Activated CD4-positive, alpha-beta memory T cell treated with anti-CD3 and anti-CD28 coated beads for 36 hours (primary cell): ENCODE results near the gene QPRT. TPM values are rescaled to one million over a fixed set of nuclear protein-coding genes. Genes with fewer than 3 reads are reported as not detected.
A peak's percentile ranks its signal among the peaks of the same experiment; 100 is the strongest.
"Not testable (repeated sequence)": the region's sequence is repeated elsewhere in the genome, so short reads cannot be mapped to it uniquely, and the experiment has no call there.

Experiments
- CTCF ChIA-PET: fragments of 350-600 bp; sonication (Branson Sonifier 250); formaldehyde crosslinking; loops from one replicate; lab custom pipeline; 2021; ENCODE audit warnings: antibody characterized with exemption, inconsistent platforms; lab: Charles Lee
- POLR2A ChIA-PET: fragments of 350-600 bp; sonication (Branson Sonifier 250); formaldehyde crosslinking; loops from one replicate; lab custom pipeline; 2021; ENCODE audit warnings: antibody characterized with exemption; lab: Charles Lee
- DNase-seq: peaks from one replicate; pipeline ENCODE4 v3.0.0-alpha.2; 2020
- H3K27ac Mint-ChIP-seq: one replicate; pipeline ENCODE4 v1.8.0; 2021; ENCODE audit warnings: mixed read lengths
- H3K27me3 Mint-ChIP-seq: one replicate; pipeline ENCODE4 v1.8.0; 2021; ENCODE audit warnings: mixed read lengths
- H3K36me3 Mint-ChIP-seq: one replicate; pipeline ENCODE4 v1.8.0; 2021; ENCODE audit warnings: mixed read lengths
- H3K4me1 Mint-ChIP-seq: one replicate; pipeline ENCODE4 v1.8.0; 2021; ENCODE audit warnings: low read depth, mixed read lengths
- H3K4me3 Mint-ChIP-seq: one replicate; pipeline ENCODE4 v1.8.0; 2021; ENCODE audit warnings: mild to moderate bottlenecking, mixed read lengths
- H3K9me3 Mint-ChIP-seq: one replicate; pipeline ENCODE4 v1.8.0; 2021; ENCODE audit warnings: mixed read lengths
- intact Hi-C: fragments of 100-400 bp; cut with micrococcal nuclease; formaldehyde crosslinking; loops from one replicate; pipeline ENCODE4 v1.15.1; 2023
- total RNA-seq, 2 experiments: library from RNA; stranded (reverse); gene quantifications; one replicate each; pipeline ENCODE4 v1.2.3, GENCODE V29; 2021

QPRT gene
- total RNA-seq, 2 experiments from 2014 or later: 8.7 to 9.7 TPM

- POLR2A ChIA-PET, DNase-seq, H3K4me3 Mint-ChIP-seq, H3K9me3 Mint-ChIP-seq, H3K27ac Mint-ChIP-seq, H3K27me3 Mint-ChIP-seq, H3K36me3 Mint-ChIP-seq: not testable (repeated sequence)
- CTCF ChIA-PET: interaction anchor here (1.5 to 7.1 kb wide), 5 partner anchors 9 to 323 kb away, joined by 3 to 68 read pairs (median 6); no protein-coding TSS in a partner anchor
- H3K4me1 Mint-ChIP-seq: peaks cover 17% of the 10 kb centered on the region
- intact Hi-C loops: loop anchor here (1.0 kb wide), 1 partner anchor 7 kb away; no protein-coding TSS in a partner anchor
These were observed 30.7 kb downstream of the QPRT start for GRCh38 chr16:29709657-29710056.

- Mint-ChIP-seq H3K4me3 (no peak overlapping the region), H3K36me3 (no peaks in the 10 kb centered on the region), H3K9me3 (no peaks in the 10 kb centered on the region), H3K27me3 (no peaks in the 10 kb centered on the region), H3K27ac (no peak overlapping the region), H3K4me1 (peaks cover 15% of the 10 kb centered on the region)
- ChIA-PET CTCF (interaction anchor here (0.7 to 7.1 kb wide), 8 partner anchors 9 to 322 kb away, joined by 3 to 68 read pairs (median 4); no protein-coding TSS in a partner anchor), POLR2A (no interaction called here)
- DNase-seq: peak; percentile 33
- intact Hi-C loops: loop anchor here (1.0 kb wide), 1 partner anchor 8 kb away; no protein-coding TSS in a partner anchor
These were observed 31.5 kb downstream of the QPRT start for GRCh38 chr16:29710227-29711219.

- ChIA-PET POLR2A (no interaction called here), CTCF (interaction anchor here (0.7 to 7.1 kb wide), 3 partner anchors 12 to 319 kb away, joined by 3 to 68 read pairs (median 4); no protein-coding TSS in a partner anchor)
- H3K4me3 Mint-ChIP-seq: no peak overlapping the region
- H3K36me3 Mint-ChIP-seq: no peaks in the 10 kb centered on the region
- intact Hi-C loops: no loop called here
- no peak overlapping the region for H3K27ac Mint-ChIP-seq
- no peaks in the 10 kb centered on the region for H3K9me3 Mint-ChIP-seq
- H3K27me3 Mint-ChIP-seq: no peaks in the 10 kb centered on the region
- H3K4me1 Mint-ChIP-seq: peaks cover 15% of the 10 kb centered on the region
- no peak for DNase-seq
These were observed 33.8 kb downstream of the QPRT start for GRCh38 chr16:29712809-29713208.

GRCh38 chr16:29714396-29714795 lies 35.4 kb downstream of the QPRT start:
- intact Hi-C loops: no loop called here
- no peak for DNase-seq
- Mint-ChIP-seq H3K36me3 (no peaks in the 10 kb centered on the region), H3K27me3 (no peaks in the 10 kb centered on the region), H3K4me1 (peaks cover 15% of the 10 kb centered on the region), H3K4me3 (no peak overlapping the region), H3K9me3 (no peaks in the 10 kb centered on the region), H3K27ac (no peak overlapping the region)
- ChIA-PET POLR2A (interaction anchor here (1.3 to 1.8 kb wide), 2 partner anchors 12 to 76 kb away, joined by 4 to 5 read pairs; partner anchors contain the start of gene KIF22), CTCF (interaction anchor here (0.8 to 7.1 kb wide), 5 partner anchors 13 to 318 kb away, joined by 3 to 68 read pairs (median 3); no protein-coding TSS in a partner anchor)

- H3K9me3 Mint-ChIP-seq: no peaks in the 10 kb centered on the region
- no peaks in the 10 kb centered on the region for H3K27me3 Mint-ChIP-seq
- peaks cover 10% of the 10 kb centered on the region for H3K4me1 Mint-ChIP-seq
- intact Hi-C loops: no loop called here
- no peak overlapping the region for H3K27ac Mint-ChIP-seq
- CTCF ChIA-PET: interaction anchor here (0.8 to 7.1 kb wide), 7 partner anchors 14 to 340 kb away, joined by 3 to 68 read pairs (median 3); no protein-coding TSS in a partner anchor
- H3K4me3 Mint-ChIP-seq: no peak overlapping the region
- H3K36me3 Mint-ChIP-seq: no peaks in the 10 kb centered on the region
- DNase-seq: no peak
- POLR2A ChIA-PET: interaction anchor here (1.3 to 1.8 kb wide), 2 partner anchors 12 to 76 kb away, joined by 4 to 5 read pairs; partner anchors contain the start of gene KIF22
These were observed 36.0 kb downstream of the QPRT start for GRCh38 chr16:29714972-29715371.

- CTCF ChIA-PET: interaction anchor here (0.6 to 2.0 kb wide), 7 partner anchors 12 to 451 kb away, joined by 3 to 12 read pairs (median 3); no protein-coding TSS in a partner anchor
- intact Hi-C loops: no loop called here
- H3K4me1 Mint-ChIP-seq: peaks cover 5% of the 10 kb centered on the region
- no peaks in the 10 kb centered on the region for H3K36me3 Mint-ChIP-seq
- no peaks in the 10 kb centered on the region for H3K9me3 Mint-ChIP-seq
- no peak overlapping the region for H3K27ac Mint-ChIP-seq
- H3K27me3 Mint-ChIP-seq: no peaks in the 10 kb centered on the region
- POLR2A ChIA-PET: no interaction called here
- no peak for DNase-seq
- H3K4me3 Mint-ChIP-seq: no peak overlapping the region
These were observed 38.1 kb downstream of the QPRT start for GRCh38 chr16:29717113-29717512.

- H3K27ac Mint-ChIP-seq: no peak overlapping the region
- peaks cover 8% of the 10 kb centered on the region for H3K4me1 Mint-ChIP-seq
- POLR2A ChIA-PET: no interaction called here
- CTCF ChIA-PET: interaction anchor here (0.7 to 3.3 kb wide), 4 partner anchors 9 to 1225 kb away, joined by 3 to 12 read pairs (median 4); no protein-coding TSS in a partner anchor
- no peak overlapping the region for H3K4me3 Mint-ChIP-seq
- intact Hi-C loops: no loop called here
- no peak for DNase-seq
- H3K27me3 Mint-ChIP-seq: no peaks in the 10 kb centered on the region
- no peaks in the 10 kb centered on the region for H3K36me3 Mint-ChIP-seq
- no peaks in the 10 kb centered on the region for H3K9me3 Mint-ChIP-seq
These were observed 40.1 kb downstream of the QPRT start for GRCh38 chr16:29719063-29719462.

- no peak overlapping the region for H3K4me3 Mint-ChIP-seq
- POLR2A ChIA-PET: no interaction called here
These were observed 41.7 kb downstream of the QPRT start for GRCh38 chr16:29720703-29721102.

GRCh38 chr16:29721167-29721879 lies 42.3 kb downstream of the QPRT start:
- H3K4me3 Mint-ChIP-seq, H3K9me3 Mint-ChIP-seq, H3K27me3 Mint-ChIP-seq, H3K36me3 Mint-ChIP-seq, H3K27ac Mint-ChIP-seq, POLR2A ChIA-PET: not testable (repeated sequence)
- intact Hi-C loops: loop anchor here (1.0 kb wide), 1 partner anchor 21 kb away; no protein-coding TSS in a partner anchor
- H3K4me1 Mint-ChIP-seq: peaks cover 13% of the 10 kb centered on the region
- CTCF ChIA-PET: interaction anchor here (0.7 to 3.3 kb wide), 3 partner anchors 20 to 82 kb away, joined by 3 to 14 read pairs (median 12); no protein-coding TSS in a partner anchor
- DNase-seq: peak; percentile 61

More at GRCh38 chr16:29720703-29721102, 41.7 kb downstream of the QPRT start:
- CTCF ChIA-PET: interaction anchor here (1.4 to 3.3 kb wide), 2 partner anchors 8 to 20 kb away, joined by 5 to 12 read pairs; no protein-coding TSS in a partner anchor
- intact Hi-C loops: loop anchor here (1.0 kb wide), 1 partner anchor 20 kb away; no protein-coding TSS in a partner anchor
- no peaks in the 10 kb centered on the region for H3K36me3 Mint-ChIP-seq
- no peak for DNase-seq
- peaks cover 13% of the 10 kb centered on the region for H3K4me1 Mint-ChIP-seq
- no peaks in the 10 kb centered on the region for H3K27me3 Mint-ChIP-seq
- no peak overlapping the region for H3K27ac Mint-ChIP-seq
- no peaks in the 10 kb centered on the region for H3K9me3 Mint-ChIP-seq

GRCh38 chr16:29726845-29727377 lies 47.9 kb downstream of the QPRT start:
- no peaks in the 10 kb centered on the region for H3K27me3 Mint-ChIP-seq
- no peaks in the 10 kb centered on the region for H3K36me3 Mint-ChIP-seq
- H3K4me3 Mint-ChIP-seq: no peak overlapping the region
- ChIA-PET CTCF (interaction anchor here (1.7 kb wide), 1 partner anchor 26 kb away, joined by 4 read pairs; no protein-coding TSS in a partner anchor), POLR2A (interaction anchor here (0.6 kb wide), 1 partner anchor 651 kb away, joined by 3 read pairs; no protein-coding TSS in a partner anchor)
- H3K4me1 Mint-ChIP-seq: peaks cover 18% of the 10 kb centered on the region
- H3K27ac Mint-ChIP-seq: no peak overlapping the region
- no peaks in the 10 kb centered on the region for H3K9me3 Mint-ChIP-seq
- DNase-seq: no peak
- intact Hi-C loops: no loop called here

- no peak for DNase-seq
- intact Hi-C loops: no loop called here
- ChIA-PET POLR2A (no interaction called here), CTCF (interaction anchor here (0.6 kb wide), 1 partner anchor 14 kb away, joined by 3 read pairs; no protein-coding TSS in a partner anchor)
- no peaks in the 10 kb centered on the region for H3K27me3 Mint-ChIP-seq
- H3K4me3 Mint-ChIP-seq: no peak overlapping the region
- H3K4me1 Mint-ChIP-seq: peaks cover 22% of the 10 kb centered on the region
- no peak overlapping the region for H3K27ac Mint-ChIP-seq
- peaks cover 2% of the 10 kb centered on the region for H3K9me3 Mint-ChIP-seq
- peaks cover 1% of the 10 kb centered on the region for H3K36me3 Mint-ChIP-seq
These were observed 48.5 kb downstream of the QPRT start for GRCh38 chr16:29727452-29727851.
